ENCODE data around the gene COL27A1.

Gene COL27A1

DNA sequence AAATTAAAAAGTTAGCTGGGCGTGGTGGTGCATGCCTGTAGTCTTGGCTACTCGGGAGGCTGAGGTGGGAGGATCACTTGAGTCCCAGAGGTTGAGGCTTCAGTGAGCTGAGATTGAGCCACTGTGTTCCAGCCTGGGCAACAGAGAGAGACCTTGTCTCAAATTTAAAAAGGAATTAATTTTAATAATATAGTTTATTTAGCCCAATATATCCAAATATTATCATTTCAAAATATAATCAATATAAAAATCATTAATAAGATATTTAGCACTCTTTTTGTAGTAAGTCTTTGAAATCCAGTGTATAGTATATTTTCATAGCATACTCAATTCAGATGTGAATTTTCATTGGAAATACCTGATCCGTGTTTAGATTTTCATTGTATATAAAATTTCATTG is 124.4 kb downstream of the COL27A1 start:
- no peak overlapping the region for H3K4me3 ChIP-seq (ENCODE audit: low read depth, low read length)
- no peak for TF ChIP-seq POLR2A (IDR thresholded peaks at IDR 0.05; ENCODE audit: extremely low read depth, insufficient read length)
- TF ChIP-seq, protein P1, sequence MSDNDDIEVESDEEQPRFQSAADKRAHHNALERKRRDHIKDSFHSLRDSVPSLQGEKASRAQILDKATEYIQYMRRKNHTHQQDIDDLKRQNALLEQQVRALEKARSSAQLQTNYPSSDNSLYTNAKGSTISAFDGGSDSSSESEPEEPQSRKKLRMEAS (IDR thresholded peaks at IDR 0.05; ENCODE audit: low read depth, low read length): no peak
- no peak for TF ChIP-seq MYC (IDR thresholded peaks at IDR 0.05; ENCODE audit: low read depth, low read length)
- TF ChIP-seq, protein P2, sequence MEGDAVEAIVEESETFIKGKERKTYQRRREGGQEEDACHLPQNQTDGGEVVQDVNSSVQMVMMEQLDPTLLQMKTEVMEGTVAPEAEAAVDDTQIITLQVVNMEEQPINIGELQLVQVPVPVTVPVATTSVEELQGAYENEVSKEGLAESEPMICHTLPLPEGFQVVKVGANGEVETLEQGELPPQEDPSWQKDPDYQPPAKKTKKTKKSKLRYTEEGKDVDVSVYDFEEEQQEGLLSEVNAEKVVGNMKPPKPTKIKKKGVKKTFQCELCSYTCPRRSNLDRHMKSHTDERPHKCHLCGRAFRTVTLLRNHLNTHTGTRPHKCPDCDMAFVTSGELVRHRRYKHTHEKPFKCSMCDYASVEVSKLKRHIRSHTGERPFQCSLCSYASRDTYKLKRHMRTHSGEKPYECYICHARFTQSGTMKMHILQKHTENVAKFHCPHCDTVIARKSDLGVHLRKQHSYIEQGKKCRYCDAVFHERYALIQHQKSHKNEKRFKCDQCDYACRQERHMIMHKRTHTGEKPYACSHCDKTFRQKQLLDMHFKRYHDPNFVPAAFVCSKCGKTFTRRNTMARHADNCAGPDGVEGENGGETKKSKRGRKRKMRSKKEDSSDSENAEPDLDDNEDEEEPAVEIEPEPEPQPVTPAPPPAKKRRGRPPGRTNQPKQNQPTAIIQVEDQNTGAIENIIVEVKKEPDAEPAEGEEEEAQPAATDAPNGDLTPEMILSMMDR (IDR thresholded peaks at IDR 0.05; ENCODE audit: low read depth, low read length): no peak
- no peak for DNase-seq (ENCODE audit: low read depth)

DNA sequence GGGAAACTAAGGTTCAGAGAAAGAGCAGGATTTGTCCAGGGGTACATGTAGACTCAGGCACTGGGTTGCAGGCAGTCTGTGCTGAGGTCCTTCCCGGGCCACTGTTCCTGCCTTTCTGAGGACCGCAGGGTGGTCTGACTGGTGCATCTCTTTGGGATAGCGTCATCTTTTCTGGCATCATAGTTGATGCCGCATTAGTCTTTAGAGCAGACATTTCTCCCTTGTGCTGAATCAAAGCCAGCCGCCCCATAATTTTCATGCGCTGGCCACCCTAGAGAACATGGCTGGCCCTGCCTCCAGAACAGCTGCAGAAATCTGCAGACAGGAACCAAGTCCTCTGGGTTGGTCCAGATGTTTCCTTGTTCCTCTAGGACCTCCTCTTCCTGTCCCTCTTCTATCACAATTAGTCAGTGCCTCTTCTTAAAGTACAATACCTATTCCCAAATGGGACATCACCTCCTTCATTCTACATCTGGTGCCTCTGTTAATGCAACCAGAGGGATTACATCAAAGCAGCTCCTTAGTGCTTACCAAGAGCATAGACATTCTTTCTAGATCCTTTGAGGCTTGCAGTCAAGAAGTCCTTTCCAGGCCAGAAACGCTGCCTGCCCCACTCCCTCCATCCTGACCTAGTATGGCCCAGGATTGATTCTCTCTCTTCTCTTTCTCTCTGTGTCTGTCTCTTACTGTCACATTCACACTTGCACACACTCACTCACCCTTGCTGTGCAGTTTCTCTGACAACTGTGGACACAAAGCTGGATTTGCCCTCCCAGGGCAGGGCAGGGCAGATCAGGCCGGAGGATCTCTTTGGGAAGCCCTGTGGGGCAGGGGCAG is 125.5 kb downstream of the COL27A1 start:
- TF ChIP-seq POLR2A (IDR thresholded peaks at IDR 0.05; ENCODE audit: extremely low read depth, insufficient read length): no peak
- TF ChIP-seq MYC (IDR thresholded peaks at IDR 0.05; ENCODE audit: low read depth, low read length): no peak
- TF ChIP-seq, protein P2 (IDR thresholded peaks at IDR 0.05; ENCODE audit: low read depth, low read length): no peak
- TF ChIP-seq, protein P1 (IDR thresholded peaks at IDR 0.05; ENCODE audit: low read depth, low read length): no peak
- no peak overlapping the region for H3K4me3 ChIP-seq (ENCODE audit: low read depth, low read length)
- no peak for DNase-seq (ENCODE audit: low read depth)

GRCh38 chr9:114281473-114282103 is 126.3 kb downstream of the COL27A1 start:
- no peak overlapping the region for H3K4me3 ChIP-seq (ENCODE audit: low read depth, low read length)
- no peak for DNase-seq (ENCODE audit: low read depth)
- no peak for TF ChIP-seq POLR2A (IDR thresholded peaks at IDR 0.05; ENCODE audit: extremely low read depth, insufficient read length)
- TF ChIP-seq, protein P1 (IDR thresholded peaks at IDR 0.05; ENCODE audit: low read depth, low read length): no peak
- TF ChIP-seq MYC (IDR thresholded peaks at IDR 0.05; ENCODE audit: low read depth, low read length): no peak
- TF ChIP-seq, protein P2 (IDR thresholded peaks at IDR 0.05; ENCODE audit: low read depth, low read length): no peak

DNA sequence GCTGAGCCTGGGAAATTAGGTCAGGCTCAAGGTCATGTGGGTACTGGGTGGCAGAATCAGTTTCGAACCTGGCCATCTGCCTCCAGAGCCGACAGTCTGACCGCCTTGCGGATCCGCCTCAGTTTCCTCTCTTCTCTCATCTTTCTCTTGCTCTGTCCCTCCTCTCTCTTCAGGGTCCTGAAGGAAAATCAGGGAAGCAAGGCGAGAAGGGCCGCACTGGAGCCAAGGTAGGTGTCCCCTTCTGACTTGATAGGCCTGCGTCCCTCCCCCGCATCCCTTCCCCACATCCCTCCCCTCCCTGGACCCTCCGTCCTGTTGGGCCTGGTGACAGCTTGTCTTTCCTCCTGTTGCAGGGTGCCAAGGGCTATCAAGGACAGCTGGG is 126.8 kb downstream of the COL27A1 start:
- H3K4me3 ChIP-seq (ENCODE audit: low read depth, low read length): no peak overlapping the region
- DNase-seq (ENCODE audit: low read depth): no peak
- no peak for TF ChIP-seq POLR2A (IDR thresholded peaks at IDR 0.05; ENCODE audit: extremely low read depth, insufficient read length)
- no peak for TF ChIP-seq MYC (IDR thresholded peaks at IDR 0.05; ENCODE audit: low read depth, low read length)
- TF ChIP-seq, protein P1 (IDR thresholded peaks at IDR 0.05; ENCODE audit: low read depth, low read length): no peak
- TF ChIP-seq, protein P2 (IDR thresholded peaks at IDR 0.05; ENCODE audit: low read depth, low read length): no peak

DNA sequence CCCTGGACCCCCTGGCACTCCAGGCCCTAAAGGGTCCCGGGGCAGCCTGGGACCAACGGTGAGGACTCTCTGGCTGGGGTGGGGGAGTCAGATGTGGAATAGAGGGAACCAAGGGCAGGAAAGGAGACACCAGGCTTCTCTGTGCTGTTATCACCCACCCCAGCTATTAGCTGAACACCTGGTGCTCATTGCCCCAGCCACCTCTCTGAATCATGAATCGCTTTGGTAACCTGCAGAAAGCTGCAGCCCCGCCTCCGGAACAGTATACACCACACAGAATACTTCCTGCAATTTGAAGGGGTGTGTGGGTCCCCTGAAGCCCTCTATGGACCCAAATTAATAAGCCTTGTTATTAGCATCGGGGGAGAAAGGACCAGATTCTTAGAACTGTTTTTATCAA is 127.2 kb downstream of the COL27A1 start:
- no peak overlapping the region for H3K4me3 ChIP-seq (ENCODE audit: low read depth, low read length)
- DNase-seq (ENCODE audit: low read depth): no peak
- TF ChIP-seq, protein P1 (IDR thresholded peaks at IDR 0.05; ENCODE audit: low read depth, low read length): no peak
- TF ChIP-seq MYC (IDR thresholded peaks at IDR 0.05; ENCODE audit: low read depth, low read length) (no peak), POLR2A (IDR thresholded peaks at IDR 0.05; ENCODE audit: extremely low read depth, insufficient read length) (no peak)
- TF ChIP-seq, protein P2 (IDR thresholded peaks at IDR 0.05; ENCODE audit: low read depth, low read length): no peak

Measured in NB4 (cell line).